Karpas-422 (cell line): Measurements from ENCODE around the gene CHAD. TPM values are rescaled to one million over a fixed set of nuclear protein-coding genes. Genes with fewer than 3 reads are reported as not detected.
A peak's percentile ranks its signal among the peaks of the same experiment; 100 is the strongest.

Experiments
- DNase-seq: peaks from one replicate; pipeline ENCODE4 v3.0.0-alpha.2; 2015
- H2AFZ ChIP-seq: fragments of 200-600 bp; sonication (generic); 2 replicates; pipeline ENCODE4 v1.6.1; 2014; ENCODE audit warnings: antibody characterized with exemption, low read length, mixed read lengths
- H3K27ac ChIP-seq: fragments of 200-600 bp; sonication (generic); 2 replicates; pipeline ENCODE4 v1.5.1; 2014; ENCODE audit warnings: mild to moderate bottlenecking, low read length, moderate library complexity
- H3K27me3 ChIP-seq: fragments of 200-600 bp; sonication (generic); 2 replicates; pipeline ENCODE4 v1.6.1; 2014; ENCODE audit warnings: low read length, mixed read lengths
- H3K36me3 ChIP-seq: fragments of 200-600 bp; sonication (generic); 2 replicates; pipeline ENCODE4 v1.6.1; 2014; ENCODE audit warnings: low read length, mixed read lengths; ENCODE audit not compliant: insufficient read depth
- H3K4me1 ChIP-seq: fragments of 200-600 bp; sonication (generic); 2 replicates; pipeline ENCODE4 v1.6.1; 2014; ENCODE audit warnings: mild to moderate bottlenecking, low read length, mixed read lengths
- H3K4me2 ChIP-seq: fragments of 200-600 bp; sonication (generic); 2 replicates; pipeline ENCODE4 v1.6.1; 2014; ENCODE audit warnings: low read length, low read depth, mild to moderate bottlenecking; ENCODE audit not compliant: poor library complexity, severe bottlenecking
- H3K4me3 ChIP-seq: fragments of 200-600 bp; sonication (generic); 2 replicates; pipeline ENCODE4 v1.5.1; 2014; ENCODE audit warnings: mild to moderate bottlenecking, antibody characterized with exemption, low read length, mixed read lengths
- H3K79me2 ChIP-seq: fragments of 200-600 bp; sonication (generic); 2 replicates; pipeline ENCODE4 v1.6.1; 2014; ENCODE audit warnings: mild to moderate bottlenecking, low read length, mixed read lengths
- H3K9ac ChIP-seq: fragments of 200-600 bp; sonication (generic); 2 replicates; pipeline ENCODE4 v1.6.0; 2014; ENCODE audit warnings: low read length
- H3K9me2 ChIP-seq: fragments of 200-600 bp; sonication (generic), shearing (Covaris generic); replicated peaks from 2 replicates; pipeline ENCODE4 v1.6.0; 2014; ENCODE audit warnings: mild to moderate bottlenecking, low read length, moderate library complexity; ENCODE audit not compliant: insufficient read depth
- H3K9me3 ChIP-seq: fragments of 300-700, 200-600 bp; sonication (generic); 2 replicates; pipeline ENCODE4 v1.6.1; 2014; ENCODE audit warnings: low read length, mixed read lengths
- H4K20me1 ChIP-seq: fragments of 200-600 bp; sonication (generic); 2 replicates; pipeline ENCODE4 v1.6.1; 2014; ENCODE audit warnings: mild to moderate bottlenecking, antibody characterized with exemption, low read length, low read depth; ENCODE audit not compliant: insufficient read depth
- total RNA-seq: library from RNA; depleted of rRNA; stranded (reverse); fragments of >200 nt; shearing (Covaris generic); gene quantifications from 2 replicates; pipeline ENCODE4 v1.2.3, GENCODE V29; 2014; ENCODE audit warnings: low replicate concordance

CHAD gene
- total RNA-seq, 1 experiment from 2014 or later = not detected

GRCh38 chr17:50452630-50453300, 15.9 kb downstream of the CHAD start:
- no peak overlapping the region for H3K27ac ChIP-seq
- H3K4me3 ChIP-seq = no peak overlapping the region
- no peaks in the 10 kb centered on the region for H4K20me1 ChIP-seq
- H3K4me2 ChIP-seq = peak overlapping the region; percentile 19
- no peak overlapping the region for H3K9ac ChIP-seq
- no peaks in the 10 kb centered on the region for H3K9me2 ChIP-seq
- no peaks in the 10 kb centered on the region for H3K36me3 ChIP-seq
- no peak overlapping the region for H2AFZ ChIP-seq
- H3K79me2 ChIP-seq = peaks cover 41% of the 10 kb centered on the region
- no peaks in the 10 kb centered on the region for H3K9me3 ChIP-seq
- H3K27me3 ChIP-seq = no peaks in the 10 kb centered on the region
- DNase-seq = no peak
- peaks cover 14% of the 10 kb centered on the region for H3K4me1 ChIP-seq

DNA sequence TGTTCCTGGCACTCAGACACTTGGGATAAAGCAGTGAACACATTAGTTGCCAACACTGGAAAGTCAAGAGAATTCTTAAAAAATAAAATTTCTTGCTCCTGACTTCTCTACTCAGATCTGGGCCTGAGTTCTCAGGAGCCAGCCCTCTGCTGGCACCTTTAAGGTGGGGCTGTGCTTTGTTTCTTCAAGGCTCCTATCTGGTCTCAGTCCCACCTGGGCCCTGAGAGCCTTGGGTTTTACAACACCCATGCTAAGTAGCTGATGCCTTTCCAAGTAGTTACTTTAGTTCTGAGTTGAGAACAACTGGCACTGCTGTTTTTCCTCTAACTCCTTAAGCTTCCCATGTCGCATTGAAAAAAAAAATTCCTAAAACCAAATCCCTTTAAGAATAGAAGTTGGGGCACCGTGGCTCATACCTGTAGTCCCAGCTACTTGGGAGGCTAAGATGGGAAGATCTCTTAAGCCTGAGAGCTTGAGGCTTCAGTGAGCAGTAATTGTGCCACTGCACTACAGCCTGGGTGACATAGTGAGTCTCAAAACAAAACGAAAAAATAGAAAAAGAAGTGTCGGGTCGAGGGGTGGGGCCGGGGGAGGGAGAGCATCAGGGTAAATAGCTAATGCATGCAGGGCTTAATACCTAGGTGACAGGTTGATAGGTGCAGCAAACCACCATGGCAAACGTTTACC, 16.6 kb downstream of the CHAD start:
- H3K27ac ChIP-seq = no peak overlapping the region
- H4K20me1 ChIP-seq = no peaks in the 10 kb centered on the region
- H3K4me1 ChIP-seq = peaks cover 14% of the 10 kb centered on the region
- no peak for DNase-seq
- H3K27me3 ChIP-seq = no peaks in the 10 kb centered on the region
- H3K9me3 ChIP-seq = no peaks in the 10 kb centered on the region
- H3K79me2 ChIP-seq = peaks cover 44% of the 10 kb centered on the region
- no peaks in the 10 kb centered on the region for H3K9me2 ChIP-seq
- H3K36me3 ChIP-seq = no peaks in the 10 kb centered on the region
- H3K9ac ChIP-seq = no peak overlapping the region
- H2AFZ ChIP-seq = no peak overlapping the region
- H3K4me3 ChIP-seq = no peak overlapping the region
- H3K4me2 ChIP-seq = peak overlapping the region; percentile 19

GRCh38 chr17:50448643-50449042, 20.0 kb downstream of the CHAD start:
- Histone ChIP-seq H3K4me1 (peaks cover 16% of the 10 kb centered on the region), H3K4me2 (no peak overlapping the region), H3K27me3 (no peaks in the 10 kb centered on the region), H3K9me2 (no peaks in the 10 kb centered on the region), H4K20me1 (no peaks in the 10 kb centered on the region), H3K4me3 (no peak overlapping the region), H3K9ac (no peak overlapping the region), H3K36me3 (no peaks in the 10 kb centered on the region), H3K27ac (no peak overlapping the region), H3K79me2 (peaks cover 66% of the 10 kb centered on the region), H2AFZ (no peak overlapping the region), H3K9me3 (no peaks in the 10 kb centered on the region)
- no peak for DNase-seq

- H3K9me3 ChIP-seq = no peaks in the 10 kb centered on the region
- H3K4me3 ChIP-seq = no peak overlapping the region
- H3K79me2 ChIP-seq = peaks cover 67% of the 10 kb centered on the region
- no peak overlapping the region for H3K9ac ChIP-seq
- no peak for DNase-seq
- H3K36me3 ChIP-seq = no peaks in the 10 kb centered on the region
- H4K20me1 ChIP-seq = no peaks in the 10 kb centered on the region
- H3K27ac ChIP-seq = no peak overlapping the region
- no peaks in the 10 kb centered on the region for H3K27me3 ChIP-seq
- no peak overlapping the region for H3K4me2 ChIP-seq
- H2AFZ ChIP-seq = no peak overlapping the region
- peaks cover 22% of the 10 kb centered on the region for H3K4me1 ChIP-seq
- H3K9me2 ChIP-seq = no peaks in the 10 kb centered on the region
These were observed 20.6 kb downstream of the CHAD start for GRCh38 chr17:50447870-50448595.

DNA sequence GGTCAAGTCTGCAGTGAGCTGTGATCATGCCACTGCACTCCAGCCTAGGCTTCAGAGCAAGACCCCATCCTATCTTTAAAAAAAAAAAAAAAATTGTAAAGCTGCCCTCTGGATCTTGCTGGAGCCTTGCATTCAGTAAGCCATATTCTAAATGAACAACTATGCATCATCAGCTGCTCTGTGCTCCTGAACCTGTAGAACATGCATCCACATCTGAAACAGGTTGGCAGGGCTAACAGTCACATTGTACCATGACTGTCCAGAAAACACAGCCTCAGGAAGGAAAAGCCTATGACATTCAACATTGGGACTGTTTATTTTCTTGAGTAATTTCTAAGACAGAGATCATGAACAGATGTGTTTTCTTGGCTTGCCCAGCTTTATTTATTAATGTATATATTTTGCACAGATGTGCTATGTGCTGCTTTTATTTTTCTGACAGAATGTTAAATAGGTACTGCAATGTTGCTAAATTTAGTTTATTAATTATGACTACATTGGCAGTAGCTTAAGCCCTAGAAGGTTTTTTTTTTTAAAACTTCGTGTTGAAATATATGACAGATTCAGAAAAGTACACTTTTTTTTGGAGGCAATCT, 22.9 kb downstream of the CHAD start:
- H3K27ac ChIP-seq = no peak overlapping the region
- no peaks in the 10 kb centered on the region for H4K20me1 ChIP-seq
- no peaks in the 10 kb centered on the region for H3K9me3 ChIP-seq
- DNase-seq = no peak
- H2AFZ ChIP-seq = no peak overlapping the region
- H3K4me1 ChIP-seq = peaks cover 14% of the 10 kb centered on the region
- H3K4me3 ChIP-seq = no peak overlapping the region
- H3K79me2 ChIP-seq = peaks cover 51% of the 10 kb centered on the region
- H3K27me3 ChIP-seq = no peaks in the 10 kb centered on the region
- H3K36me3 ChIP-seq = no peaks in the 10 kb centered on the region
- no peaks in the 10 kb centered on the region for H3K9me2 ChIP-seq
- no peak overlapping the region for H3K4me2 ChIP-seq
- no peak overlapping the region for H3K9ac ChIP-seq

DNA sequence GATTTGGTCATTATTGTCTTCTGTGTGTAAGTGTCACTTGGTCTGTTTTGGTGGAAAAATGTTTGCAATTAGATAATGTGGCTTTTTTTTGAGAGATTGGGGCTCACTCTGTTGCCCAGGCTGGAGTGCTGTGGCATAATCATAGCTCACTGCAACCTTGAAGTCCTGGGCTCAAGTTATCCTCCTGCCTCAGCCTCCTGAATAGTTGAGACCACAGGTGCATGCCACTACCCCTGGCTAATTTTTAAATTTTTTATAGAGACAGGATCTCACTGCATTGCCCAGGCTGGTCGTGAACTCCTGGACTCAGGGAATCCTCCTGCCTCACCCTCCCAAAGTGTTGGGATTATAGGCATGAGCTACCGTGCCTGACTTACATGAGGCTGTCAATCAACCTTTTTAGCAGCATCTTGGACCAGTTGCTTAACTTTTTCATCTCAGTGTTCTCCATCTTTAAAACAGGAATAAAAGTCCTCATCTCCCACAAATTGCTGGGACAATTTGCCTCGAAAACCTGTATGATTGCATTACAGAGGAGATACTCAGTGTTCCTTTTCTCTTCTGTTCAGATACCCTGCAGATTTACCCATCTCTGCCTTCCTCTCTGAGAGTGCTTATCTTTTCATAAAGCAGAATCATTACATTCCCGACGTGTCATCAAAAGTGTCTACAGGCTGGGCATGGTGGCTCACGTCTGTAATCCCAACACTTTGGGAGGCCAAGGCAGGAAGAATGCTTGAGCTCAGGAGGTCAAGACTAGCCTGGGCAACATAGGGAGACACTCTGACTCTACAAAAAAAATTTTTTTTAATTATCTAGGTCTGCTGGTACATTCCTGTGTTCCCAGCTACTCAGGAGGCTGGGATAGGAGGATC, 23.6 kb downstream of the CHAD start:
- no peaks in the 10 kb centered on the region for H4K20me1 ChIP-seq
- H3K9me2 ChIP-seq = no peaks in the 10 kb centered on the region
- no peaks in the 10 kb centered on the region for H3K36me3 ChIP-seq
- H3K9me3 ChIP-seq = no peaks in the 10 kb centered on the region
- H3K4me1 ChIP-seq = peaks cover 14% of the 10 kb centered on the region
- peaks cover 54% of the 10 kb centered on the region for H3K79me2 ChIP-seq
- no peak overlapping the region for H3K4me3 ChIP-seq
- H3K27ac ChIP-seq = no peak overlapping the region
- H2AFZ ChIP-seq = no peak overlapping the region
- no peak overlapping the region for H3K4me2 ChIP-seq
- H3K9ac ChIP-seq = no peak overlapping the region
- DNase-seq = no peak
- H3K27me3 ChIP-seq = no peaks in the 10 kb centered on the region

DNA sequence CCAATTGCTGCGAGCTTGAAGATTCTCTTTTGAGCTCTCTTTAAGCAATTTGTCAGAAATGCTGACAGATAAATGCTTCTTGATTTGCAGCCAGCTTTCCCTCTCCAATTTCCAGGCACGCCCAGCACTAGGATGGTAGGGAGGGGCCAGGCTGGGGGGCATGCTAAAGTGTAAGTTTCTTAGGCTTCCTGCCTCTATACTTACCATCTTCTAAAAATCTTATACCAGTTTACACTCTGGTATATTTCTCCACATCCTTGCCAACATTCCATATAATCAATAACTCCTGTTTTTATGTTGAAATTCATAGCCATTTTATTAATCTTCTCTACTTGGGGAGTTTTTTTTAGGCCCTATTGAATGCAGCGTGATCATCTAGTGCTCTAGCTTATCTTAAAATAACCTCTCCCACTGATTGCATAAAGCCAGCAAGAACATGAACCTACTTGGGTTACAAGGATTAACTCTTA, 25.1 kb downstream of the CHAD start:
- H3K79me2 ChIP-seq = peaks cover 56% of the 10 kb centered on the region
- no peak overlapping the region for H3K4me2 ChIP-seq
- H3K9ac ChIP-seq = no peak overlapping the region
- H3K27me3 ChIP-seq = no peaks in the 10 kb centered on the region
- no peaks in the 10 kb centered on the region for H4K20me1 ChIP-seq
- H3K27ac ChIP-seq = no peak overlapping the region
- no peak for DNase-seq
- H3K4me1 ChIP-seq = peaks cover 14% of the 10 kb centered on the region
- no peaks in the 10 kb centered on the region for H3K9me3 ChIP-seq
- no peaks in the 10 kb centered on the region for H3K36me3 ChIP-seq
- no peak overlapping the region for H3K4me3 ChIP-seq
- no peak overlapping the region for H2AFZ ChIP-seq
- H3K9me2 ChIP-seq = no peaks in the 10 kb centered on the region
